CD4-positive, alpha-beta T cell treated with Interleukin-10 for 1 hour (primary cell): ENCODE data around the gene NALCN.
A peak's percentile ranks its signal among the peaks of the same experiment; 100 is the strongest.
"Not testable (repeated sequence)": the region's sequence is repeated elsewhere in the genome, so short reads cannot be mapped to it uniquely, and the experiment has no call there.

Source experiments
- DNase-seq: peaks from one replicate; pipeline ENCODE4 v3.0.0-alpha.2; 2020

Gene NALCN

DNA sequence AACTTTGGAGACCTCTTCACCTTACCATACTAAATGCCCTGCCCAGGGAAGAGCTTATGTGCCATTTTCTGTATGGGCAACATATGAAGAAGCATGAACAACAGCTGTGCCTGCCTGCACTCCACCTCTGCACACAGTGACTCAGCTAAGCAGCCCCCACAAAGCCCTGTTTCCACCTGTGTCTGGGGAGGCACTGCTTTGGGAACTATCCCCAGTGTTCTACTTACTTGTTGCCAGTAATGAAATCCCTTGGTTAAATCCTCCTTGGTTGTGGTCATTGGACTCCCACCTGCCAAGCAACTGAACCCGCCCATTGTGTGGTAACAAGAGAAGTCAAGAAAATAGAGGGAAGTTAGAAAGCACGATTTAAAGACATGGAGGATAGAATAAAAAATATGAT lies 84.6 kb downstream of the NALCN start:
- DNase-seq, result no peak

DNA sequence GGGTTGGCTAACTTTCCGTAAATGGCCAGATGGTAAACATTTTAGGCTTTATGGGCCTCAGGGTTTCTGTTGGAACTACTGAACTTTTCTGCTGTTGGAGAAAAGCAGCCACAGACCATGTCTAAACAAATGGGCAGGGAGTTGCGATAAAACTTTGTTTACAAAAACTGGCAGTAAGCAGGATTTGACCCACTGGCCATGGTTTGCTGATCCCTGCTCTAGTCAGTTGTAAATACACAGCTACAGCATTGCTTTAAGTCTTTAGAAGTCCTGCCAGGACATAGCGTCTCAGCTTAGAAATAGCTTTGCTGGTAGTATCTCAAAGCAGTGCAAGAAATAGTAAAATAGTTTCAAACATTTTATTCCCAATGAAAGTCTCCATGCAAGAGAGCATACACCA lies 88.4 kb downstream of the NALCN start:
- DNase-seq, result no peak

DNA sequence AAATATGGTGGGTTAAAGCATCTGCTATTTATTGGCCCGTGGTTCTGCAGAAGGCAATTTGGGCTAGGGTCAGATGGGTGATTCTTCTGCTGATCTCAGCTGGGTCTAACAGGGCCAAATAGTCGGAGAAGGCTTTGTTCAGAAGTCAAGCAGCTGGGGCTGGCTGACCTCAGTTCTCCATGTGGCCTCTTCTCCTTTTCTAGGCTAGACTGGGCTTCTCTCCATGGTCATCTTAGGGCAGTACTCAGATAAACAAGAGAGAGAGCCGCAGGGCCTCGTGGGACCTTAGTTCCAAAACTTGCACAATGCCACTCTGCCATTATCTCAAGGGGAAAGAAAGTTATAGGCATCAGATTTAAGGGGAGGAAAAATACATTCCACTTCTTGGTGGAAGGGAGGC lies 89.6 kb downstream of the NALCN start:
- DNase-seq, result no peak

DNA sequence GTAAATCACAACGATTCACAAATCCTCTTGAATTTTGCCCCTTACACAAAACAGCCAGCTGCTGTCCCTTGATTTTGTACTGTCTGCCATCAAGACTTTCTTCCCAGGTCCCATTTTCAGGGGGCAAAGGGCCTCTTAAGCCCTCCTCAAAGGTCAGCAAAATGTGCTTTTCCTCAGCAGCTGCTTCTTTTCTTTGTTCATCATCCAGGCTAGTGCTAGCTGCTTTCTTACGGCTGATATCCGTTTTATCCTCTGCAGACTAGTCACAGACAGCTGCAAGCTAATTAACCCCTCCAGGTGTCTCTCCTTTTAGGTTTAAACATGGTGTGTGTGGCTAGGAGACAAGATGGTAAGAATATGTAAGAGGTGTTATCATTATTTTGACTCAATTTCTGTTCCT lies 90.9 kb downstream of the NALCN start:
- no peak for DNase-seq

DNA sequence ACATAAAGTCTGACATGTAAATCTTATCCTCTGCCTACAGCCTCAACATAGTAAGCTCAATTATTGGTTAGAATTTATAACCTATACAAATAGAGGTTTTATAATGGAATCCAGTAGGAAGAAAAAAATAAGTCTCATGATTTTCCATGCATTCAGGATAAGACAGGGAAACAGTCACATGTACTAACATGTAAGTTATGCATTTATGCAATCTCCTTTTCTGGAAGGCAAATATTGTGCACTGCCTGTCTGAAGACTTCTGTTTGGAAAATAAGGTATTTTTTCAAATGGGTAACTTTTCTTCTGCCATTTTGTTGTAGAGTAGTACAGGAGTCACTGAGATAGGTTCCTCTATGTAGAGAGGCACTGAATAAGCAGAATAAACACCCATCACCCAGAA lies 92.7 kb downstream of the NALCN start:
- DNase-seq, result no peak

DNA sequence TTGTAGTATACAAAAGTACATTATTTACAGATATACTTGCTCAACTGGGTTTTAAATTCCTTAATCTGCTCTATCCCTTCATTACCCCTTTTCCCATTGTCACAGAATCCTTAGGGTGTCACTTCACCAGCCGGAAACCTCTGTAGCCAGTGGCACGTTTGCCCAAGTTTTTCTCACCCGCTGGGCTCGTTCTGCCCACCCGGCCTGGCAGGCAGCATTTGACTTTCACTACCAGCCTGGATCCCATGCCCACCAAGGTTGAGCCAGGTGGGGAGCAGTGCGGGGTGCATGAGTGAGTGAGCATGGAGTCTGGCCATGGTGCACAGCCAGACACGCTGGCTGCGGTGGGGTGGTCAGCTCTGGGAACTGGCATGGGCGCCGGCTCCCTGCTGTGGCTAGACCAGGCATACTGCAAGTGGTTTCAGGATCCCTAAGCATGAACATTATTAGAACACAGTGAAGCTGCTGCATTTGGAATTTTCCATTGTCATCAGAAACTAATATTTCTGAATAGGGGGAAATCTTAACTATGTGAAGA lies 98.3 kb downstream of the NALCN start:
- DNase-seq, result no peak

DNA sequence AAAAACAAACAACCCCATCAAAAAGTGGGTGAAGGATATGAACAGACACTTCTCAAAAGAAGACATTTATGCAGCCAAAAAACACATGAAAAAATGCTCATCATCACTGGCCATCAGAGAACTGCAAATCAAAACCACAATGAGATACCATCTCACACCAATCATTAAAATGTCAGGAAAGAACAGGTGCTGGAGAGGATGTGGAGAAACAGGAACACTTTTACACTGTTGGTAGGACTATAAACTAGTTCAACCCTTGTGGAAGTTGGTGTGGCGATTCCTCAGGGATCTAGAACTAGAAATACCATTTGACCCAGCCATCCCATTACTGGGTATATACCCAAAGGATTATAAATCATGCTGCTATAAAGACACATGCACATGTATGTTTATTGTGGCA lies 102.8 kb downstream of the NALCN start:
- DNase-seq, result not testable (repeated sequence)

DNA sequence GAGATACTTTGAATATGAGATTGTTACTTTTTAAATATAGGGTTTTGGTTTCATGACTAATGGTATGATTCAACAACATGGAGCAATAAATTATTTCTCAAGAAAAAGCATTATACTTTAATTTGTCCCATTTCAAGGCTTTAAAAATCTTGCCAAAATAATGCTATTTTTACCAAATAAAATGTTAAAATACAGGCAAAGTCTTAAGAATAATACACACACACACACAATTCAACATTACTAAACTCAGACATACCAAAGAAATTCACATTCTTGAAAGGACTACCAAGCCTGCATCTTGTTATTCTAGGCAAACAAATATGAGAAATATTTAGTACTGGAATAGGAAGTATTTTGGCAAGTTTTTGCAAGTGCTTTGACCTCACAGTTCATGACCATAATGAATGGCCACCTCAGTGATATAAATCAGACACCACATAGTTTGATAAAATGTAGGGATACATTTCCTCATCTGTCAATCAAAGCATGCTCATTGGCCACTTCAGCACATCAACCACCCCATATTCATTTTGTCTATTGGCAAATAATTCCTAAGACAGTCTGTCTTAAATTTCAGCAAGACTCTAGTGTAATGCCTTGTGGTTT lies 107.2 kb downstream of the NALCN start:
- no peak for DNase-seq

DNA sequence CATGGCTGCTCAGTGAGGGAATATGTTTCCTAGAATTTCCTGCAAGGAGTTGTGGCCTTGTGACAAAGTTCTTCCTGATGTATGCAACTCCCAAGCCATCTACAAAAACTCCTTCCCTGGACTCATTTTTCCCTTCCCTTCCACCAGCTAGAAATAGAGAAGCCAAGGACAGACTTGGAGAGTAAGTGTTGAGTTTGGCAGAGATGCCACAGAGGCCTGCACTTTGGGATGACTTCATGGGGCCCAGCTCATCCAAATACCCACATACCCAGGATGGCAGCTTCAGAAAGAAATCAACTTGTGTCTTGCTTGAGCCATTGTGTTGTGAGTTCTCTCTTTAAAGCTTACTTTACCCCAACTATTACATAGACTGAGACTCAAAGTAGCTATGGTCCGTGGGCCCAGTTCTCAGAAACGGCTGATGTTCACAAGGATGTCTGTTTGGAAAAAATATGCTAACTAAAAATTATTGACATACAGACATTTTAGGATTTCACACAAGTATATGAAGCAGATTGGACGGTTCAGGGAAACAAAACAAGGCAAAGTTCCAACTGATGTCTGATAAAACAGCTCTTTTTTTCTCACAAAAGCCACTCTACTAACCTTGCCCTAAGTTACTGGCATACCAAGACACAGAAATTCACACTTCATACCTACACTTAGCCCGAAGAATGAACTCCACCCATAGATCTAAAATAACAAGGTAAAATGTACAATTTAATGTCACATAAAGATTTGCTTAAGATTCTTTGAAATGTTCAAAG lies 107.9 kb downstream of the NALCN start:
- DNase-seq, result no peak

DNA sequence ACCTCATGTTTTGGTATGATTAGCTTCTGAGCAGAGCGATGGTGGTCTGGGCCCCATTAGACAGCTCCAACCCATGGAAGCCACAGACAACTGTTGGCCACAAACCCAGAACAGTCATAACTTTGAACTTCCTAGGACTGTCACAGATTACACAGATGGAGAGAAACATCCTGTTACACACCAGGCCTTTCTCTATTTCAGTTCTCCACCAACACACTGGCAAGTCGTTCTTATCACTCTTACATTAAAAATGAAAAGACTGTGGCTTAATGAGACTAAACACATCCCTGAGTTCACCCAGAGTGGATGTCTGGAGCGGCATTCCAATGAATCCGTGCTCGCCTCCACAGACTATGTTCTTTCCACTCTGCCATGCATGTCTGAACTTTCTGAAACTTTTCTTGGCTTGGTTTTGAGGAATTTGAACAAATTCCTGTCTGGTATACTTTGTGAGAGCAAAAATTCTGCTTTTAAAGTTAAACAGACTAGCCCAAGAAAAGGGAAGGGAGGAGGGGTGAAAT lies 109.1 kb downstream of the NALCN start:
- no peak for DNase-seq

DNA sequence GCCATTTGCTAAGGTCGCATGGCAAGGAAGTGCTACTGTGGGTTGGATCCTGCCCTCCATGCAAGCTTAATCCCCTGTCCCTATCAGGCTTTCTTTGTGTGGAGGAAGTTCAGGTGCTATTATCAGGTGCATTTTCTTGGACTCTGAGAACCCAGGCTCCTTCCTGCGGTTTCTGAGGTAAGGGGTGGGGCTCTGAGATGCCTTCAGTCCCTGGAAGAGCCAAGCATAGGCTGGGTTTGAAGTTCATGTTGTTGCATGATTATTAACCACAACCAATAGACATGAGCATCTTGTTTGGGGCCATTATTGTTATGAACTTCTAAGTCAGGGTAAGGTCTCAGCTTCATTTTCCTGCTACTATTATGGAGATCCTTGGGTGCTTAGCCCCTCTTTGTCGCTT lies 109.5 kb downstream of the NALCN start:
- no peak for DNase-seq

DNA sequence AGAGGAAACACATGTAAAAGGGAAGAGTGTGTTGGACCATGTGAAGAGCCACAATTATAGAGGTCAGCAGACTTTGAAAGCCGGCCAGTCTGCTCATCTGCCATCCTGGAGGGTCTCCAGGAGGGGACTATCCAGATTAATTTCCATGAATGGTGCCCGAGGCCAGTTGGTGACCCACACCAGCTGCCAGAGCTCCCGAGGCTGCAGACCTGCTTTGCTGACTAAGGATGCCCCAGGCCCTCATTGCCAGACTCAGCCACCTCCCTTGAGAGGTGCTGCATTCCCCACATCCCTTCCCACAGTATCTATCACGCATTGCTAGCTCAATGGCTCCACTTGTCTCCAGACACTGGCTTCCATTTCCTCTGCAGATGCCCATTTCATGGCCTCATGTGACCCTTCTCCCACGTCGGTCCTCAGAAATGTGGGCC lies 110.3 kb downstream of the NALCN start:
- no peak for DNase-seq

DNA sequence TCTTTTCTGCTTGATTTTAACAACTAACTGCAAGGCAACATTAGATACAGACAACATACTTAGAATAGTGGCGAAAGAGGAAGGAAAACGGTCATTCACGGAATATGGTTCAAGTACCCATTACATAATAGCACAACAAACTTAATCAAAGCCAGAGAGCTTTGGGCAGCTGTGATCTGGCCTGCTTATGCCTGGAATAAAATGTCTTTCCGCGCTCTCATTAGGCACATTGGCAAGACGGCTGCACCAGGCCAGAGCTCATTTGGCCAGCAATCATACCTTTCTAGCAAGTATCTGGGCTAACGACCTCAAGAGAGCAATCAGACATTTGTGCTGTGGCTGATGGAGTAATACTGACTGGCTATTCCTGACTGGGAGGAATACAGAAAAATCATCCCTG lies 112.8 kb downstream of the NALCN start:
- no peak for DNase-seq

DNA sequence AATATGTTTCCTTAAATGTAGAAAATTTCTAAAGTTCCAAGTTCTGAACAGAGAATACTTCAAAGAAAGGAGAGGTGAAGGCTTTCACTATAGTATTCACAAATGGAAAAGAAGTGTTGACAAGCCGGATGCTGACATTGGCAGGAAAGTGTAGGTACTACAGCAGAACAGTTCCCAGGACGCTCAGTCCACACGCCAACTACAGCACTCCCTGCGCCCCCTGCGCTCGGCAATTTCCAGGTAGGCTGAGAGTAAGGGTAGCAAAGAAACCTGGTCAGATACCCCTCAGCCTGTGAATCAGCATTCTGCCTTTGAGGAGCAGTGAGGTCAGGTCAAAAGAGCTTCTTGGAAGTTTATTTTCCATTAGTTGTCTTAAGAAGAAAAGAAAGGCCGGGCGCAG lies 115.3 kb downstream of the NALCN start:
- DNase-seq, result no peak

DNA sequence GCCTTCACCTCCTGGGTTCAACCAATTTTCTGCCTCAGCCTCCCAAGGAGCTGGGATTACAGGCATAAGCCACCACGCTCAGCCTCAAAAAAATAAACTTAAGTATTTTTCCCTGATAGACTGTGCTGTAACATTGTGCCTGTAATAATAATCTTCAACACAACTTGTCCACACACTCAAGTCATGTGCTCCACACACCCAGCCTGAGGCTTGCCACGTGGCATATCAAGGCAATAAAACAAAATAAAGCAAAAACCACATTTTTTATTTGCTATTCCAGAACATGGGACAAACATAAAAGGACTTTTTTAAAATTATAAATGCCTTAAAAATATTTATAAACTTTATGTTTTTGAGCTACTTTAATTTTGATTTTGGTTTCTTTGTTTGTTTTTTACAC lies 115.8 kb downstream of the NALCN start:
- DNase-seq, result no peak

DNA sequence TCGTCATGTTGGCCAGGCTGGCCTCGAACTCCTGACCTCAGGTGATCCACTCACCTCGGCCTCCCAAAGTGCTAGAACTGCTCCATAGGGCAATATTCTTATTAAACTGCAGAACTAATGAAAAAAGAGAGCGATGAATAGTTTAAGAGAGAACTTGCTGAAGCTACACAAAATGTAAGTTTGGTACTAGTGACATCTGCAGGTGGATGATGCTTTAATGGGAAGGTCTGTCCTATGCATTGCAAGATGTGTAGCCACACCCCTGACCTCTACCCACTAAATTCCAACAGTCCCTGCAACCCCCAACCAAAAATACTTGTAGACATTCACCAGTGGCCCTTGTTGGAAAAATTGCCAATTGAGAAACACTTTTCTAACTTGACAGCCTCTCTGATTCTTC lies 117.8 kb downstream of the NALCN start:
- DNase-seq, result no peak

DNA sequence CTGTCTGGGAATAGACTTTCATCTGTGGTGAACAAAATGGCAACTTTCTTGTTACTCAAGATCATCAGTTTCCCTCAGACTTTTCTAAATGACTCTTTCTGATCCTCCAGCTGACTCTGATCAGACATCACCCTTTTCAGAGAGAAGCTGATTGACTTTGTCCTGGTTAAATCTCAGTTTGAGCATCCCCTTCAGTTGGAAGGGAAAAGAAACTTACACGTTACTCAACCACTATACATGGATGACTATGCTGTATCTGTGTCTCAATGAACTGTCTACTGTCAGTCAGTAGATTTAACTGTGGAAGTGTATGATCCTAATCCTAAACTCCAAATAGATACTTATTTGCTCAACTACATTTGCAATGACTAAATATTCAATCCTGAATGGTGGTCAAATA lies 118.5 kb downstream of the NALCN start:
- DNase-seq, result no peak

DNA sequence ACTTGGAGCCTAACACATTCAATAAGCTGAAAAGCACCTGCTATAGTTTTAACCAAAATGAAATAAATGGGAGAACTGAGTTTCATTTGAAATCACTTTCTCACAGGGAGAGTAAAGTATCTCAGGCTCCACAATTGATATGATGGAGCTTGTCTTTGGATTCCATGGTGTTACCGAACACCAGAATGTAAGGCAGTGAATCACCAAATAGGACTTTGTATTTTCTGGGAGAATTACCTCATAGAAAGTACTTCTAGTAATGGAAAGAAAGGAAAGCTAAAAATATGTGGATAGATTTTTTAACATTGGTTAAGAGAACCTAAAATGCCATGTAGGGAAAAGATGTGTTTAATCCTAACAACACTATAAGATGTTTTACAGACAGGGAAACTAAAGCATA lies 123.6 kb downstream of the NALCN start:
- no peak for DNase-seq

DNA sequence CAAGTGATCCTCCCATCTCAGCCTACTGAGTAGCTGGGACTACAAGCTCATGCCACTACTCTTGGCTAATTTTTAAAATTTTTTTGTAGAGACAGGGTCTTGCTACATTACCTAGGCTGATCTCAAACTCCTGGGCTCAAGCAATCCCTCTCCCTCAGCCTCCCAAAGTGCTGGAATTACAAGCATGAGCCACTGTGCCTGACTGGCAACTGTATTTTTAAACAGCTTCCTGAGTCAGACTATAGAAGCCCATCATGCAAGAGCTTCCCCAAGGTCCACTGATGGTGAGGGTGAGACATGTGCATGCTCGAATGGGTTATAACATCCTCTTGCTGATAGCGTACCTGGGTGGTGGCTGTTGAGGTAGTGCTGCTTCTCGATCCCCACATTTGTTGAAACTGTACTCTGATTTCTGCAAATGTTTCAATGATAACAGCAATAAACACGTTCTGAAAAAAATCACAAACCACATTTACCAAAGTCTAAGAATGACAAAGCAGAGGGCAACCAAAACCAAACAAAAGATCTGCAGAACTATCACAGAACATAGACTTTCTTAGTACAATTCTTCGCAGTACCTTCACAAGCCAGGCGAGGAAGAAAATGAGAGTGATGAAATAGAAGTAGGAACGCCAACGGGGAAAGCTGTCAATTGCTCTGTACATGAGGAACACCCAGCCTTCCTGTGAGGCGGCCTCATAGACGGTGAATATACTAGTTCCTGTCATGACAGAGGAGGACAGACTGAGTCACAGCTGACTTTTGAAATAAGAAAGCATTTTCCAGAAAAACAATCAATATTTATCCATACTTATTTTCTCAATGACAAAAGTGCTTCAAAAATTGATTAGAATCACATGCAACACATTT lies 124.4 kb downstream of the NALCN start:
- DNase-seq, result no peak

DNA sequence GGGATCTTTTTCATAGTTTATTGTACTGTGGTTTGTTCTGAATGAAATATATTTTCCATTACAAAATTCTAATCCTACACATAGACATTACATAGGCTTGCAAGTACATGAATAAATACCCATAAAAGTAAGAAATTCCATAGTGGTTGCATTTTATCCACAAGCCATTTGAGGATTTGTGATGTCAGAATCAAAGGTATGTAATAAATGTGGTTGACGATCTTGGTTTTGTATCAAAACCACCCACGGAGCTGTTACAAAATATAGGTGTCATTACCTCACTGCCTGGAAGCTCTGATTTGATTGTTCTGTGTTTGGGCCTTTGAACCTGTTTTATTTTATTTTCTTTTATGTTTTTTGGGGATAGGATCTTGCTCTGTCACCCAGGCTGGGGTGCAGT lies 125.1 kb downstream of the NALCN start:
- DNase-seq, result no peak

DNA sequence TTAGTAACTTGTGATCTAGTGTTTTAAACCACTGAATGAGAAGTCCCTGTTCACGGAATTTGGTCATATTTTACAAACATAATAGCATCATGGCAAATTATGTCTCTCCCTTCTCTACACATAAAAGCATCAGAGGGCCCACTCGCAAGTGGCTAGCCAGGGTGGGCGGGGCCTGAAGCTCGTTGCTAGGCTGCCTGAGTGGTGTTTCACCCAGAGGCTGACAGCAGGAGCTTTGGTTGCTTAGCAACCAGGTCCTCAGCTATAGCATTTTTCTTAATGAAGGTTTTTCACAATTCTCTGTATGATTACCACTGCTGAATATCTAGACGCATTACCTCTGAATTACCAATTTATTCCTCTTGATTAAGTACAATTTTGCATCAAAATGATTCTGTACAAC lies 126.5 kb downstream of the NALCN start:
- peak; percentile 1 for DNase-seq

DNA sequence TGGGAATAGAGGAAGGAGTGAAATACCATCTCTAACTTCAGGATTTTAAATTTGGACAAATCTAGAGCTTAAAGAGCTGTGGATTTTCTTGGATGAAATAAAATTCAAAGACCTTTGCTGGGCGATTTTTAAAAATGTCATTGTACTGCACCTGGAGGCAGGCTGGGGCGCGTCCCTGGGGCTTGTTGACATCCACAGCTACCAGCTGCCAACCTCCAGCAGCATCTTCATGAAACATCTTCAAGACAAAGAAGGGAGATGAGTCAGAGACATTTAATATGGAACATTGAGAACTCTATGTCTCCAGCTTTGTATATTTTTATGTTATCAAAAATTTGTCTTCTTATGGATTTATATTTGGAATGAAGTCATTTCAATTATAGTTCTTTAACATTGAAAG lies 132.5 kb downstream of the NALCN start:
- DNase-seq, result no peak

DNA sequence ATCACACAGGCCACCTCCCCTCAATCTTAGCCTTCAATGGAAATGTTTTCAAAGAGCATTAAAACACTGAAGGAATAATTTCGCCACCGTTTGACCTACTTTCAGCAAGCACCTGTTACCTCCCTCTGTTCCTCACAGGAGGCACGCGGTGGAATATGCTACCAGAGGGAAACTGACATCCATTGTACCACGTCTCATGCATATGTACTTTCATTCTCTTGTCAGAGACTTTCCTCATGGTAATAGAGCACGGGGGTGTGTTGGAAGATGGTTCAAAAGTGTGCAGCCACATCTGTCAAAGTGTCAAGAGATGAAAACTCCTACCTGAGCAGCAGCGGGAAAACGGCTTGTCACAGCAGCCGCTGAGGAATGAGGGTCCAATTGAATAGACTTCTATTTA lies 143.4 kb downstream of the NALCN start:
- no peak for DNase-seq
